Measurements from ENCODE around the gene APOA4.

The APOA4 gene

GRCh38 chr11:116857936-116858335, 34.8 kb upstream of the APOA4 start:
- Histone ChIP-seq H3K4me1 (no peaks in the 10 kb centered on the region), H3K9me3 (no peaks in the 10 kb centered on the region), H3K36me3 (replicated peaks) (peaks cover 28% of the 10 kb centered on the region), H3K4me3 (no peak overlapping the region), H3K27me3 (ENCODE audit: low read depth) (no peaks in the 10 kb centered on the region)
- in situ Hi-C loops (cut with MboI; ENCODE audit: low sequenced_read_pairs), result no loop called here
- no peak for DNase-seq (ENCODE audit: low spot score in 2 of 2)

DNA sequence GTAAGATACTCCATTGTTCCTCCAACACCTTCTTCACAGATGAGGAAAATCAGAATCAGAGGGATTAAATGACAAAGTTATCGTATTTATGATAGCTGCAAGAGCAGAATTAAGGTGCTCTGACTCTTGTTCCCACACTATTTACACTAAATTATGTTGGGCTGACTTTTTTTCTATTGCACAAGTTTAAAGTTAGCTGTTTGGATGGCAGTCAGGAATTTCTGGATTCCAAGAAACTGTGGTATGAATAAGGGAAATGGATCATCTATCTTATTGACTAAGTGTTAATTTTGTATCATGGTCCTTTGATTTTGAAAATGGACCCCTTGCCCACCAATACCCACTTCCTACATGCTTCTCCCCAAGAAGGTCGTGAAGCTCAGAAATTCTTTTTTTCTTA, 34.2 kb upstream of the APOA4 start:
- peaks cover 28% of the 10 kb centered on the region for H3K36me3 ChIP-seq (replicated peaks)
- DNase-seq (ENCODE audit: low spot score in 2 of 2), result no peak
- H3K27me3 ChIP-seq (ENCODE audit: low read depth), result no peaks in the 10 kb centered on the region
- H3K4me3 ChIP-seq, result no peak overlapping the region
- no peaks in the 10 kb centered on the region for H3K9me3 ChIP-seq
- in situ Hi-C loops (cut with MboI; ENCODE audit: low sequenced_read_pairs), result no loop called here
- H3K4me1 ChIP-seq, result no peaks in the 10 kb centered on the region

- Histone ChIP-seq H3K36me3 (replicated peaks) (peaks cover 23% of the 10 kb centered on the region), H3K4me3 (no peak overlapping the region), H3K4me1 (no peaks in the 10 kb centered on the region), H3K27me3 (ENCODE audit: low read depth) (no peaks in the 10 kb centered on the region), H3K9me3 (no peaks in the 10 kb centered on the region)
- DNase-seq (ENCODE audit: low spot score in 2 of 2), result no peak
- in situ Hi-C loops (cut with MboI; ENCODE audit: low sequenced_read_pairs), result no loop called here
Observed at GRCh38 chr11:116856423-116856822, 33.3 kb upstream of the APOA4 start.

DNA sequence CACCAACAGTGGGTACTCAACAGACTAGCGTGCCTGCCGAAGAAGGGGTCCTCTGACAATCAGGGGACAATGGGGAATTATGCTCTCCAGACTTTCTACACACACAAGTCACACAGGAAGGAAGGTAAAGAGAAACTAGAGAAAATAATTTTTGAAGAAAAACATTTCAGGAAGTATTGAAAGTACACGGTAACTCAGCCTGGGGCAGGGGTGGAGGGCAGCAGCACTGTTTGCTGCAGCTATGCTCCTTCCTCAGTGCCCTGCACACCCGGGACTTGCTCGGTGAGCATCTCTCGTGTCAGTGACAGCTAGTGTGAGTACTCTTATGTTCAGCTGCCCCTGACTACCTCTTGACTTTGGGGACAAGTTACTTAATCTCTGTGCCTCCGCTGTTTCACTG, 32.3 kb upstream of the APOA4 start:
- Histone ChIP-seq H3K36me3 (replicated peaks) (peaks cover 15% of the 10 kb centered on the region), H3K4me1 (no peaks in the 10 kb centered on the region), H3K9me3 (no peaks in the 10 kb centered on the region), H3K4me3 (no peak overlapping the region), H3K27me3 (ENCODE audit: low read depth) (no peaks in the 10 kb centered on the region)
- in situ Hi-C loops (cut with MboI; ENCODE audit: low sequenced_read_pairs), result no loop called here
- DNase-seq (ENCODE audit: low spot score in 2 of 2), result no peak

GRCh38 chr11:116853461-116854073, 30.5 kb upstream of the APOA4 start:
- in situ Hi-C loops (cut with MboI; ENCODE audit: low sequenced_read_pairs), result no loop called here
- Histone ChIP-seq H3K9me3 (no peaks in the 10 kb centered on the region), H3K27me3 (ENCODE audit: low read depth) (no peaks in the 10 kb centered on the region), H3K36me3 (replicated peaks) (peaks cover 10% of the 10 kb centered on the region), H3K4me1 (no peaks in the 10 kb centered on the region), H3K4me3 (no peak overlapping the region)
- no peak for DNase-seq (ENCODE audit: low spot score in 2 of 2)

GRCh38 chr11:116852261-116853031, 29.3 kb upstream of the APOA4 start:
- no peak for DNase-seq (ENCODE audit: low spot score in 2 of 2)
- Histone ChIP-seq H3K36me3 (replicated peaks) (peaks cover 6% of the 10 kb centered on the region; the same call in 1 of the 2 replicates), H3K9me3 (no peaks in the 10 kb centered on the region), H3K4me1 (no peaks in the 10 kb centered on the region), H3K4me3 (no peak overlapping the region), H3K27me3 (ENCODE audit: low read depth) (no peaks in the 10 kb centered on the region)
- in situ Hi-C loops (cut with MboI; ENCODE audit: low sequenced_read_pairs), result no loop called here

GRCh38 chr11:116851626-116852025, 28.5 kb upstream of the APOA4 start:
- Histone ChIP-seq H3K27me3 (ENCODE audit: low read depth) (no peaks in the 10 kb centered on the region), H3K4me3 (no peak overlapping the region), H3K4me1 (no peaks in the 10 kb centered on the region), H3K9me3 (no peaks in the 10 kb centered on the region), H3K36me3 (replicated peaks) (peaks cover 8% of the 10 kb centered on the region)
- no peak for DNase-seq (ENCODE audit: low spot score in 2 of 2)
- in situ Hi-C loops (cut with MboI; ENCODE audit: low sequenced_read_pairs), result no loop called here

- in situ Hi-C loops (cut with MboI; ENCODE audit: low sequenced_read_pairs), result no loop called here
- Histone ChIP-seq H3K4me3 (no peak overlapping the region), H3K9me3 (no peaks in the 10 kb centered on the region), H3K36me3 (replicated peaks) (peaks cover 14% of the 10 kb centered on the region), H3K4me1 (no peaks in the 10 kb centered on the region), H3K27me3 (ENCODE audit: low read depth) (no peaks in the 10 kb centered on the region)
- DNase-seq (ENCODE audit: low spot score in 2 of 2), result no peak
Observed at GRCh38 chr11:116849486-116849885, 26.4 kb upstream of the APOA4 start.

DNA sequence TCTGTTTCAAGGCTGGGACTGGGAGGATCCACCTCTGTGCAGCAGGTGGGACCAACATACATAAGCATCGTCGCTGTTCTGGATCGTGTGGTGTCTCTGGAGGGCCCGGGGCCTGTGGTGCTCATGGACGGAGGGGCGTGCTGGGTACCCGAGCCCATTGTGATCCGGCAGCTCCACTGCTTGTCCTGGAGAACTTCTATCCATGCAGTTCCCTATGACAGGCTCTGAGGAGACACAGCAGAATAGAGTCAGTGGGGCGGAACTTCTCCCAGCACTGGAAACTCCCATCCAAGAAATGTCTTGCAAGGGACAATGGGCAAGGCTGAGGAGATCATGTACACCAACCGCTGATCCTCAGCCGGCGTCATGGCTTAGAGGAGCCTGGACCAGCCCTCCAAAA, 26.0 kb upstream of the APOA4 start:
- H3K9me3 ChIP-seq, result no peaks in the 10 kb centered on the region
- no peak for DNase-seq (ENCODE audit: low spot score in 2 of 2)
- H3K36me3 ChIP-seq (replicated peaks), result peaks cover 14% of the 10 kb centered on the region
- in situ Hi-C loops (cut with MboI; ENCODE audit: low sequenced_read_pairs), result no loop called here
- H3K4me1 ChIP-seq, result no peaks in the 10 kb centered on the region
- no peaks in the 10 kb centered on the region for H3K27me3 ChIP-seq (ENCODE audit: low read depth)
- H3K4me3 ChIP-seq, result no peak overlapping the region

DNA sequence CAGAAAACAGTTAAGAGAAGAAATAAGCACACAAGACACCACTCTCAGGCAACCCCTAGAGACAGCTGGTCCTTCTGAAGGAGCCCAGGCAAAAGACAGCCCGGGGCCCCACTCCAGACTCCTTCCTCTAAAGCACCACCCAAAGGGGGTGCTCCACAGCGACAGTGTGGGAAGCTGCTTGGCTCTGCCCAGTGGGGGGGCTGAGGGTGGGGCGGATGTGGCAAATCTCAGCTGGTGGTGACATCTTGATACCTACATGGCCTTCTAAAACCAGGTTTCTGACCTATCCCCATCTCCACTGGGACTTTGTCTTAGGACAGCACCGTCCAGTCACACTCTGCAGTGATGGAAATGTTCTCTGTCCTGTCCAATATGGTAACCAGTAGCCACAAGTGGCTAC, 24.5 kb upstream of the APOA4 start:
- no peak for DNase-seq (ENCODE audit: low spot score in 2 of 2)
- Histone ChIP-seq H3K36me3 (replicated peaks) (peaks cover 14% of the 10 kb centered on the region), H3K4me3 (no peak overlapping the region), H3K4me1 (no peaks in the 10 kb centered on the region), H3K9me3 (no peaks in the 10 kb centered on the region), H3K27me3 (ENCODE audit: low read depth) (no peaks in the 10 kb centered on the region)
- in situ Hi-C loops (cut with MboI; ENCODE audit: low sequenced_read_pairs), result no loop called here

DNA sequence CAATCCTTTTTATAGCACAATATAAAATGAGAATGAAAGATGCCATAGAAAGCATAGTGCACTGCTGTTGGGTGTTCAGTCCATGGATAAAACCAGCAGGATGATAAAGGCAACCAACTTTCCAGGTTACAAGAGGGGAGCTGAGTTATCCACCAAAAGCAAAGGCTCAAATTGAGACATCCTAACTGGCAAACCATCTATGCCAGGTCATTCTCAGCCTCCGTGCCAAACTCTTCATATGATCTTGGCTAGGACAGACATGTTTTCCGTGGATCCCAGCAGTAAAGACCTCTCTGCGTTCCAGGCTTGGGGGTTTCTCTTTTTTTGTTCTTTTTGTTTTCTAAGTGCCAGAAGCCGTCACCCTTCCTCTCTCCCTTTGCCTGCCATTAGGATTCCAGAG, 21.6 kb upstream of the APOA4 start:
- Histone ChIP-seq H3K4me3 (no peak overlapping the region), H3K27me3 (ENCODE audit: low read depth) (no peaks in the 10 kb centered on the region), H3K4me1 (no peaks in the 10 kb centered on the region), H3K9me3 (no peaks in the 10 kb centered on the region), H3K36me3 (replicated peaks) (peaks cover 14% of the 10 kb centered on the region)
- DNase-seq (ENCODE audit: low spot score in 2 of 2), result no peak
- in situ Hi-C loops (cut with MboI; ENCODE audit: low sequenced_read_pairs), result no loop called here

DNA sequence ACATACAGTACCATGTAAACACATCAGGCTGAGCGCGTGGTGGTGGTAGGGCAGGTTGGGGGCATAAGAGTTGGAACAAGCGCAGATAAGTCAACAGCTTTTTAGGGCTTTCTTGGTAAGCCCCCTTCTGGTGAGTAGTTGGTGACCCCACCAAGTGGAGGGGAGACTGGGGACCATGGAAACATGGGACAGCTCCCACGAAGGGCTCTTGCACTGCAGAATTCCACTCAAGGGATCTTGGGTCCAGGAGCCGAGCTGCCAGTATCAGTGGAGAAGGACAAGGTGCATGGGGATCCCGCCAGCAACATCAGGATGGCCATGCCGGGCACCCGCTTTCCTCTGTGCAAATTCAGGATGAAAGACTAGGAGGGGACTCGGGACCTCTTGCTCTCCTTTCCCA, 20.6 kb upstream of the APOA4 start:
- Histone ChIP-seq H3K4me3 (no peak overlapping the region), H3K9me3 (no peaks in the 10 kb centered on the region), H3K27me3 (ENCODE audit: low read depth) (no peaks in the 10 kb centered on the region), H3K36me3 (replicated peaks) (peaks cover 14% of the 10 kb centered on the region), H3K4me1 (no peaks in the 10 kb centered on the region)
- in situ Hi-C loops (cut with MboI; ENCODE audit: low sequenced_read_pairs), result no loop called here
- no peak for DNase-seq (ENCODE audit: low spot score in 2 of 2)

- Histone ChIP-seq H3K4me1 (no peaks in the 10 kb centered on the region), H3K36me3 (replicated peaks) (peaks cover 14% of the 10 kb centered on the region), H3K9me3 (no peaks in the 10 kb centered on the region), H3K4me3 (no peak overlapping the region), H3K27me3 (ENCODE audit: low read depth) (no peaks in the 10 kb centered on the region)
- in situ Hi-C loops (cut with MboI; ENCODE audit: low sequenced_read_pairs), result no loop called here
- DNase-seq (ENCODE audit: low spot score in 2 of 2), result no peak
Observed at GRCh38 chr11:116842909-116843308, 19.8 kb upstream of the APOA4 start.

GRCh38 chr11:116842117-116842516, 19.0 kb upstream of the APOA4 start:
- peaks cover 11% of the 10 kb centered on the region for H3K36me3 ChIP-seq (replicated peaks)
- H3K27me3 ChIP-seq (ENCODE audit: low read depth), result no peaks in the 10 kb centered on the region
- no peaks in the 10 kb centered on the region for H3K4me1 ChIP-seq
- no peaks in the 10 kb centered on the region for H3K9me3 ChIP-seq
- H3K4me3 ChIP-seq, result no peak overlapping the region
- DNase-seq (ENCODE audit: low spot score in 2 of 2), result no peak
- in situ Hi-C loops (cut with MboI; ENCODE audit: low sequenced_read_pairs), result no loop called here
